HEK293 (cell line): ENCODE measurements around the gene COL6A1.

Experiments
- CTCF ChIA-PET: fragments of 350-600 bp; formaldehyde crosslinking; extraction: SDS; loops from one replicate; lab custom pipeline; 2021; ENCODE audit warnings: antibody characterized with exemption; lab: Yijun Ruan, JAX
- POLR2A ChIA-PET: fragments of 300-600 bp; formaldehyde crosslinking; extraction: SDS; loops from one replicate; lab custom pipeline; 2020; ENCODE audit warnings: antibody characterized with exemption, inconsistent platforms; lab: Yijun Ruan, JAX
- H3K27ac ChIP-seq: fragments of 200-500 bp; sonication (Bioruptor generic); 2 replicates; pipeline ENCODE4 v1.5.1; 2014; ENCODE audit warnings: low read depth, low read length, control low read depth, inconsistent platforms; ENCODE audit errors: extremely low read depth
- H3K36me3 ChIP-seq, 2 experiments: fragments of 200-500 bp in 1 of 2; sonication (Bioruptor generic) in 1 of 2; 1 replicate in 1 of 2; 2 replicates in 1 of 2; pipeline ENCODE4 v1.5.1; 2014 to 2017; ENCODE audit warnings: inconsistent platforms in 2 of 2, low read length in 2 of 2; ENCODE audit not compliant: control insufficient read depth in 2 of 2, insufficient read depth in 1 of 2
- H3K4me1 ChIP-seq: fragments of 200-500 bp; sonication (Bioruptor generic); 2 replicates; pipeline ENCODE4 v1.5.1; 2014; ENCODE audit warnings: mild to moderate bottlenecking, low read length, inconsistent platforms; ENCODE audit not compliant: control insufficient read depth, insufficient read depth
- H3K4me3 ChIP-seq: 2 replicates; pipeline ENCODE4 v1.5.1; 2011; ENCODE audit warnings: low read depth, mild to moderate bottlenecking, control low read depth, low read length, moderate library complexity
- H3K9me3 ChIP-seq: fragments of 200-500 bp; sonication (Bioruptor generic); 2 replicates; pipeline ENCODE4 v1.5.1; 2014; ENCODE audit warnings: low read depth, low read length, inconsistent platforms; ENCODE audit not compliant: control insufficient read depth, insufficient read depth
- AEBP2 ChIP-seq: fragments of 450-650 bp; formaldehyde crosslinking; IDR thresholded peaks from 2 replicates; pipeline ENCODE4 v1.5.1; 2016; ENCODE audit warnings: missing biosample characterization, missing genetic modification characterization, borderline replicate concordance
- BCL11B ChIP-seq: fragments of 450-650 bp; formaldehyde crosslinking; IDR thresholded peaks from 2 replicates; pipeline ENCODE4 v1.5.1; 2016; ENCODE audit warnings: low read depth, missing biosample characterization, missing genetic modification characterization
- INSM2 ChIP-seq: fragments of 450-650 bp; formaldehyde crosslinking; IDR thresholded peaks from 2 replicates; pipeline ENCODE4 v1.5.1; 2016; ENCODE audit warnings: missing biosample characterization, missing genetic modification characterization
- KLF9 ChIP-seq: fragments of 450-650 bp; formaldehyde crosslinking; IDR thresholded peaks from 2 replicates; pipeline ENCODE4 v1.5.1; 2016; ENCODE audit warnings: missing biosample characterization, missing genetic modification characterization, low read depth
- OSR2 ChIP-seq: fragments of 450-650 bp; formaldehyde crosslinking; IDR thresholded peaks from 2 replicates; pipeline ENCODE4 v1.5.1; 2016; ENCODE audit warnings: missing biosample characterization, missing genetic modification characterization
- SP3 ChIP-seq: fragments of 450-650 bp; formaldehyde crosslinking; IDR thresholded peaks from 2 replicates; pipeline ENCODE4 v1.5.1; 2016; ENCODE audit warnings: missing biosample characterization, missing genetic modification characterization
- ZFHX2 ChIP-seq: fragments of 450-650 bp; formaldehyde crosslinking; conservative IDR thresholded peaks from 2 replicates; pipeline ENCODE4 v1.5.1; 2016; ENCODE audit warnings: missing biosample characterization, missing genetic modification characterization
- ZIC2 ChIP-seq: fragments of 450-650 bp; formaldehyde crosslinking; IDR thresholded peaks from 2 replicates; pipeline ENCODE4 v1.5.1; 2016; ENCODE audit warnings: missing biosample characterization, missing genetic modification characterization
- ZNF341 ChIP-seq: fragments of 450-650 bp; formaldehyde crosslinking; IDR thresholded peaks from 2 replicates; pipeline ENCODE4; 2016; ENCODE audit warnings: low read depth, missing biosample characterization, missing genetic modification characterization
- ZNF449 ChIP-seq: fragments of 450-650 bp; formaldehyde crosslinking; IDR thresholded peaks from 2 replicates; pipeline ENCODE4 v1.5.1; 2017; ENCODE audit warnings: missing biosample characterization, mild to moderate bottlenecking, missing genetic modification characterization, moderate library complexity
- ZNF473 ChIP-seq: fragments of 450-650 bp; formaldehyde crosslinking; IDR thresholded peaks from 2 replicates; pipeline ENCODE4 v1.5.1; 2017; ENCODE audit warnings: missing biosample characterization, missing genetic modification characterization
- ZNF529 ChIP-seq: fragments of 450-650 bp; formaldehyde crosslinking; IDR thresholded peaks from 2 replicates; pipeline ENCODE4 v1.5.1; 2017; ENCODE audit warnings: missing genetic modification characterization, missing biosample characterization; ENCODE audit not compliant: insufficient replicate concordance
- ZNF626 ChIP-seq: fragments of 450-650 bp; sonication (Bioruptor Pico); formaldehyde crosslinking; IDR thresholded peaks from 2 replicates; pipeline ENCODE4 v1.5.1; 2018; ENCODE audit warnings: missing biosample characterization, missing genetic modification characterization, inconsistent platforms
- ZNF629 ChIP-seq: fragments of 450-650 bp; formaldehyde crosslinking; IDR thresholded peaks from 2 replicates; pipeline ENCODE4 v1.5.1; 2017; ENCODE audit warnings: missing biosample characterization, missing genetic modification characterization
- ZNF76 ChIP-seq: fragments of 450-650 bp; formaldehyde crosslinking; IDR thresholded peaks from 2 replicates; pipeline ENCODE4; 2016; ENCODE audit warnings: low read depth, missing biosample characterization, missing genetic modification characterization, borderline replicate concordance
- ZNF776 ChIP-seq: fragments of 450-650 bp; formaldehyde crosslinking; IDR thresholded peaks from 2 replicates; pipeline ENCODE4 v1.5.0; 2017; ENCODE audit warnings: missing biosample characterization, missing genetic modification characterization, borderline replicate concordance
- TF ChIP-seq, protein P1 (sequence below): fragments of 450-650 bp; formaldehyde crosslinking; IDR thresholded peaks from 2 replicates; pipeline ENCODE4 v1.5.1; 2016; ENCODE audit warnings: missing biosample characterization, missing genetic modification characterization
- TF ChIP-seq, protein P2 (sequence below): fragments of 450-650 bp; formaldehyde crosslinking; IDR thresholded peaks from 2 replicates; pipeline ENCODE4 v1.5.1; 2016; ENCODE audit warnings: missing biosample characterization, missing genetic modification characterization, borderline replicate concordance
- TF ChIP-seq, protein P3 (sequence below): fragments of 450-650 bp; formaldehyde crosslinking; IDR thresholded peaks from 2 replicates; pipeline ENCODE4 v1.5.1; 2016; ENCODE audit warnings: missing biosample characterization, missing genetic modification characterization

The COL6A1 gene

GRCh38 chr21:45947716-45948255 is 33.8 kb upstream of the COL6A1 start:
- Histone ChIP-seq H3K4me1 (peaks cover 9% of the 10 kb centered on the region), H3K4me3 (no peak overlapping the region), H3K27ac (no peak overlapping the region), H3K36me3 (no peaks in the 10 kb centered on the region), H3K9me3 (no peaks in the 10 kb centered on the region)
- CTCF ChIA-PET: interaction anchor here (0.6 to 1.7 kb wide), 2 partner anchors 25 to 639 kb away, joined by 5 read pairs; no protein-coding TSS in a partner anchor
- POLR2A ChIA-PET: no interaction called here
- no peak for TF ChIP-seq ZNF626 (tag by site-specific recombination)
- TF ChIP-seq SP3 (tag by site-specific recombination): no peak
- TF ChIP-seq ZNF529 (tag by site-specific recombination): no peak
- TF ChIP-seq, protein P1, sequence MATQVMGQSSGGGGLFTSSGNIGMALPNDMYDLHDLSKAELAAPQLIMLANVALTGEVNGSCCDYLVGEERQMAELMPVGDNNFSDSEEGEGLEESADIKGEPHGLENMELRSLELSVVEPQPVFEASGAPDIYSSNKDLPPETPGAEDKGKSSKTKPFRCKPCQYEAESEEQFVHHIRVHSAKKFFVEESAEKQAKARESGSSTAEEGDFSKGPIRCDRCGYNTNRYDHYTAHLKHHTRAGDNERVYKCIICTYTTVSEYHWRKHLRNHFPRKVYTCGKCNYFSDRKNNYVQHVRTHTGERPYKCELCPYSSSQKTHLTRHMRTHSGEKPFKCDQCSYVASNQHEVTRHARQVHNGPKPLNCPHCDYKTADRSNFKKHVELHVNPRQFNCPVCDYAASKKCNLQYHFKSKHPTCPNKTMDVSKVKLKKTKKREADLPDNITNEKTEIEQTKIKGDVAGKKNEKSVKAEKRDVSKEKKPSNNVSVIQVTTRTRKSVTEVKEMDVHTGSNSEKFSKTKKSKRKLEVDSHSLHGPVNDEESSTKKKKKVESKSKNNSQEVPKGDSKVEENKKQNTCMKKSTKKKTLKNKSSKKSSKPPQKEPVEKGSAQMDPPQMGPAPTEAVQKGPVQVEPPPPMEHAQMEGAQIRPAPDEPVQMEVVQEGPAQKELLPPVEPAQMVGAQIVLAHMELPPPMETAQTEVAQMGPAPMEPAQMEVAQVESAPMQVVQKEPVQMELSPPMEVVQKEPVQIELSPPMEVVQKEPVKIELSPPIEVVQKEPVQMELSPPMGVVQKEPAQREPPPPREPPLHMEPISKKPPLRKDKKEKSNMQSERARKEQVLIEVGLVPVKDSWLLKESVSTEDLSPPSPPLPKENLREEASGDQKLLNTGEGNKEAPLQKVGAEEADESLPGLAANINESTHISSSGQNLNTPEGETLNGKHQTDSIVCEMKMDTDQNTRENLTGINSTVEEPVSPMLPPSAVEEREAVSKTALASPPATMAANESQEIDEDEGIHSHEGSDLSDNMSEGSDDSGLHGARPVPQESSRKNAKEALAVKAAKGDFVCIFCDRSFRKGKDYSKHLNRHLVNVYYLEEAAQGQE: peak; percentile 47; the same call in 1 of the 2 replicates
- TF ChIP-seq INSM2 (tag by site-specific recombination): no peak

- H3K27ac ChIP-seq: no peak overlapping the region; the same call in 1 of the 2 replicates
- no peaks in the 10 kb centered on the region for H3K36me3 ChIP-seq
- no peaks in the 10 kb centered on the region for H3K9me3 ChIP-seq
- peaks cover 9% of the 10 kb centered on the region for H3K4me1 ChIP-seq
- ChIA-PET POLR2A (no interaction called here), CTCF (interaction anchor here (0.6 to 1.4 kb wide), 3 partner anchors 22 to 640 kb away, joined by 4 to 7 read pairs (median 5); no protein-coding TSS in a partner anchor)
- no peak overlapping the region for H3K4me3 ChIP-seq
- TF ChIP-seq ZNF449 (tag by site-specific recombination): 0 out of 2 replicates have a peak, but pooled peaks have one; percentile 55
- peak; percentile 47 for TF ChIP-seq ZNF341 (tag by site-specific recombination)
- TF ChIP-seq, protein P2, sequence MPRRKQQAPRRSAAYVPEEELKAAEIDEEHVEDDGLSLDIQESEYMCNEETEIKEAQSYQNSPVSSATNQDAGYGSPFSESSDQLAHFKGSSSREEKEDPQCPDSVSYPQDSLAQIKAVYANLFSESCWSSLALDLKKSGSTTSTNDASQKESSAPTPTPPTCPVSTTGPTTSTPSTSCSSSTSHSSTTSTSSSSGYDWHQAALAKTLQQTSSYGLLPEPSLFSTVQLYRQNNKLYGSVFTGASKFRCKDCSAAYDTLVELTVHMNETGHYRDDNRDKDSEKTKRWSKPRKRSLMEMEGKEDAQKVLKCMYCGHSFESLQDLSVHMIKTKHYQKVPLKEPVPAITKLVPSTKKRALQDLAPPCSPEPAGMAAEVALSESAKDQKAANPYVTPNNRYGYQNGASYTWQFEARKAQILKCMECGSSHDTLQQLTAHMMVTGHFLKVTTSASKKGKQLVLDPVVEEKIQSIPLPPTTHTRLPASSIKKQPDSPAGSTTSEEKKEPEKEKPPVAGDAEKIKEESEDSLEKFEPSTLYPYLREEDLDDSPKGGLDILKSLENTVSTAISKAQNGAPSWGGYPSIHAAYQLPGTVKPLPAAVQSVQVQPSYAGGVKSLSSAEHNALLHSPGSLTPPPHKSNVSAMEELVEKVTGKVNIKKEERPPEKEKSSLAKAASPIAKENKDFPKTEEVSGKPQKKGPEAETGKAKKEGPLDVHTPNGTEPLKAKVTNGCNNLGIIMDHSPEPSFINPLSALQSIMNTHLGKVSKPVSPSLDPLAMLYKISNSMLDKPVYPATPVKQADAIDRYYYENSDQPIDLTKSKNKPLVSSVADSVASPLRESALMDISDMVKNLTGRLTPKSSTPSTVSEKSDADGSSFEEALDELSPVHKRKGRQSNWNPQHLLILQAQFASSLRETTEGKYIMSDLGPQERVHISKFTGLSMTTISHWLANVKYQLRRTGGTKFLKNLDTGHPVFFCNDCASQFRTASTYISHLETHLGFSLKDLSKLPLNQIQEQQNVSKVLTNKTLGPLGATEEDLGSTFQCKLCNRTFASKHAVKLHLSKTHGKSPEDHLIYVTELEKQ: no peak
- TF ChIP-seq KLF9 (tag by site-specific recombination): no peak
- TF ChIP-seq OSR2 (tag by site-specific recombination): peak; percentile 33; the same call in 1 of the 2 replicates
- peak; percentile 22; the same call in 1 of the 2 replicates for TF ChIP-seq ZNF629 (tag by site-specific recombination)
- no peak for TF ChIP-seq ZNF776
- 0 out of 2 replicates have a peak, but pooled peaks have one; percentile 12 for TF ChIP-seq ZNF473
- TF ChIP-seq AEBP2: no peak
- peak; percentile 66 for TF ChIP-seq ZFHX2
- TF ChIP-seq, protein P3, sequence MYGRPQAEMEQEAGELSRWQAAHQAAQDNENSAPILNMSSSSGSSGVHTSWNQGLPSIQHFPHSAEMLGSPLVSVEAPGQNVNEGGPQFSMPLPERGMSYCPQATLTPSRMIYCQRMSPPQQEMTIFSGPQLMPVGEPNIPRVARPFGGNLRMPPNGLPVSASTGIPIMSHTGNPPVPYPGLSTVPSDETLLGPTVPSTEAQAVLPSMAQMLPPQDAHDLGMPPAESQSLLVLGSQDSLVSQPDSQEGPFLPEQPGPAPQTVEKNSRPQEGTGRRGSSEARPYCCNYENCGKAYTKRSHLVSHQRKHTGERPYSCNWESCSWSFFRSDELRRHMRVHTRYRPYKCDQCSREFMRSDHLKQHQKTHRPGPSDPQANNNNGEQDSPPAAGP (tag by site-specific recombination): peak; percentile 56; the same call in 1 of the 2 replicates
- peak; percentile 33; the same call in 1 of the 2 replicates for TF ChIP-seq ZNF76 (tag by site-specific recombination)
- peak; percentile 92 for TF ChIP-seq ZIC2 (tag by site-specific recombination)
- no peak for TF ChIP-seq BCL11B
Observed at GRCh38 chr21:45948576-45949141, 32.9 kb upstream of the COL6A1 start.
